IMR-90 (cell line): ENCODE measurements around the gene CFAP157. TPM values are rescaled to one million over a fixed set of nuclear protein-coding genes. Genes with fewer than 3 reads are reported as not detected.

Experiments
- ATAC-seq: fragments of 200-7000 bp; cut with Tn5 transposase; 2 replicates; pipeline ENCODE4 v1.9.1; 2020; ENCODE audit warnings: low read depth, mild to moderate bottlenecking, moderate library complexity
- BruUV-seq: library from RNA; stranded (reverse); fragments of 400-500 nt; replicated peaks from 2 replicates; lab custom pipeline; 2021; lab: Mats Ljungman, UMichigan
- CTCF ChIA-PET: fragments of 300-600 bp; formaldehyde crosslinking; extraction: SDS; loops from one replicate; lab custom pipeline; 2021; ENCODE audit warnings: antibody characterized with exemption; lab: Yijun Ruan, JAX
- POLR2A ChIA-PET: fragments of 300-600 bp; sonication (Branson Sonifier 250); formaldehyde crosslinking; loops from one replicate; lab custom pipeline; 2022; ENCODE audit warnings: antibody characterized with exemption; ENCODE audit not compliant: unreplicated experiment; lab: Charles Lee
- DNase-seq: peaks from one replicate; pipeline ENCODE4 v3.0.0; 2013
- H2AFZ ChIP-seq: replicated peaks from 2 replicates; pipeline ENCODE3; 2013; ENCODE audit warnings: low read length, mild to moderate bottlenecking; ENCODE audit not compliant: poor library complexity
- H2AK5ac ChIP-seq: 2 replicates; pipeline ENCODE4 v1.6.1; 2013; ENCODE audit warnings: low read depth, low read length, inconsistent platforms
- H2AK9ac ChIP-seq: replicated peaks from 2 replicates; pipeline ENCODE3; 2013; ENCODE audit warnings: mild to moderate bottlenecking, low read depth, low read length, moderate library complexity; ENCODE audit not compliant: poor library complexity
- H2BK120ac ChIP-seq: 2 replicates; pipeline ENCODE4 v1.6.1; 2013; ENCODE audit warnings: low read depth, low read length, inconsistent platforms
- H2BK15ac ChIP-seq: 3 replicates; pipeline ENCODE4 v1.6.1; 2013; ENCODE audit warnings: low read depth, low read length, inconsistent platforms
- H2BK20ac ChIP-seq: 2 replicates; pipeline ENCODE4 v1.6.1; 2013; ENCODE audit warnings: low read depth, mild to moderate bottlenecking, inconsistent platforms, low read length, moderate library complexity
- H2BK5ac ChIP-seq: 2 replicates; pipeline ENCODE4 v1.6.1; 2013; ENCODE audit warnings: mild to moderate bottlenecking, low read depth, low read length, inconsistent platforms; ENCODE audit not compliant: poor library complexity, severe bottlenecking
- H3K14ac ChIP-seq: replicated peaks from 2 replicates; pipeline ENCODE4 v1.6.1; 2013; ENCODE audit warnings: low read depth, low read length, inconsistent platforms
- H3K18ac ChIP-seq: 2 replicates; pipeline ENCODE4 v1.6.1; 2013; ENCODE audit warnings: low read depth, low read length, control low read depth
- H3K23ac ChIP-seq: 2 replicates; pipeline ENCODE4 v1.6.1; 2013; ENCODE audit warnings: low read depth, low read length, inconsistent platforms
- H3K27ac ChIP-seq: 2 replicates; pipeline ENCODE4 v1.5.1; 2013; ENCODE audit warnings: mild to moderate bottlenecking, control low read depth, low read length; ENCODE audit not compliant: insufficient read depth
- H3K27me3 ChIP-seq: 2 replicates; pipeline ENCODE4 v1.6.1; 2013; ENCODE audit warnings: low read length; ENCODE audit not compliant: control insufficient read depth, insufficient read depth
- H3K36me3 ChIP-seq: 2 replicates; pipeline ENCODE4 v1.6.1; 2013; ENCODE audit warnings: low read length, mixed read lengths; ENCODE audit not compliant: control insufficient read depth, insufficient read depth
- H3K4ac ChIP-seq: 2 replicates; pipeline ENCODE4 v1.6.1; 2013; ENCODE audit warnings: low read depth, low read length, inconsistent platforms
- H3K4me1 ChIP-seq: 2 replicates; pipeline ENCODE4 v1.6.1; 2013; ENCODE audit warnings: low read length, mixed read lengths; ENCODE audit not compliant: control insufficient read depth, insufficient read depth
- H3K4me2 ChIP-seq: 2 replicates; pipeline ENCODE4 v1.6.1; 2013; ENCODE audit warnings: low read depth, mild to moderate bottlenecking, control low read depth, low read length, moderate library complexity
- H3K4me3 ChIP-seq: 2 replicates; pipeline ENCODE4 v1.5.1; 2013; ENCODE audit warnings: low read depth, mild to moderate bottlenecking, control low read depth, low read length, moderate library complexity; ENCODE audit not compliant: insufficient read depth
- H3K56ac ChIP-seq: 2 replicates; pipeline ENCODE4 v1.6.1; 2013; ENCODE audit warnings: low read length, inconsistent platforms; ENCODE audit not compliant: insufficient read depth; ENCODE audit errors: extremely low read depth
- H3K79me1 ChIP-seq, 2 experiments: 2 replicates each; pipeline ENCODE4 v1.6.1; 2013; ENCODE audit warnings: low read length in 2 of 2, inconsistent platforms in 1 of 2, low read depth in 1 of 2
- H3K9ac ChIP-seq: 2 replicates; pipeline ENCODE4 v1.6.1; 2013; ENCODE audit warnings: low read depth, low read length, control low read depth
- H3K9me1 ChIP-seq: 2 replicates; pipeline ENCODE4 v1.6.1; 2013; ENCODE audit warnings: low read length, inconsistent platforms; ENCODE audit not compliant: insufficient read depth
- H3K9me3 ChIP-seq: 2 replicates; pipeline ENCODE4 v1.6.1; 2013; ENCODE audit warnings: low read length; ENCODE audit not compliant: control insufficient read depth, insufficient read depth
- H4K20me1 ChIP-seq: 2 replicates; pipeline ENCODE4 v1.6.1; 2013; ENCODE audit warnings: low read length, inconsistent platforms; ENCODE audit not compliant: insufficient read depth
- H4K5ac ChIP-seq: 2 replicates; pipeline ENCODE4 v1.6.1; 2013; ENCODE audit warnings: mild to moderate bottlenecking, low read depth, low read length, control low read depth
- H4K8ac ChIP-seq, 2 experiments: 2 replicates each; pipeline ENCODE4 v1.6.1; 2013; ENCODE audit warnings: low read depth in 2 of 2, low read length in 2 of 2, control low read depth in 1 of 2, inconsistent platforms in 1 of 2
- H4K91ac ChIP-seq: 2 replicates; pipeline ENCODE4 v1.6.1; 2013; ENCODE audit warnings: low read depth, low read length, inconsistent platforms; ENCODE audit not compliant: insufficient read depth
- CEBPB ChIP-seq: IDR thresholded peaks from 2 replicates; pipeline ENCODE4 v1.6.1; 2012; ENCODE audit warnings: low read depth, low read length, improper control_type of control experiment
- CHD1 ChIP-seq: IDR thresholded peaks from 2 replicates; pipeline ENCODE4 v1.6.1; 2012; ENCODE audit warnings: low read depth, low read length, improper control_type of control experiment
- FOS ChIP-seq: fragments of 150-350 bp; IDR thresholded peaks from 2 replicates; pipeline ENCODE4 v1.6.1; 2016; ENCODE audit warnings: low read depth, low read length
- NFE2L2 ChIP-seq: fragments of 150-350 bp; IDR thresholded peaks from 2 replicates; pipeline ENCODE4 v1.6.1; 2016; ENCODE audit warnings: low read depth, mild to moderate bottlenecking, low read length
- POLR2A ChIP-seq: IDR thresholded peaks from 2 replicates; pipeline ENCODE4 v1.6.1; 2012; ENCODE audit warnings: mild to moderate bottlenecking, low read depth, low read length
- RAD21 ChIP-seq: IDR thresholded peaks from 2 replicates; pipeline ENCODE4 v1.6.1; 2012; ENCODE audit warnings: low read length, improper control_type of control experiment
- RCOR1 ChIP-seq: IDR thresholded peaks from 2 replicates; pipeline ENCODE4 v1.6.1; 2012; ENCODE audit warnings: mild to moderate bottlenecking, low read length, improper control_type of control experiment; ENCODE audit not compliant: insufficient replicate concordance
- RFX5 ChIP-seq: IDR thresholded peaks from 2 replicates; pipeline ENCODE4 v1.8.0; 2012; ENCODE audit warnings: low read depth, mild to moderate bottlenecking, low read length, moderate library complexity
- WGBS, 2 experiments: methylation state at CpG; one replicate each; pipeline versions ENCODE4 v1.1.5 to v1.1.7; 2013; ENCODE audit warnings: missing lambda C conversion rate in 2 of 2; ENCODE audit not compliant: insufficient read length in 1 of 2; ENCODE audit errors: extremely low coverage in 2 of 2; 5-methylcytosine and 5-hydroxymethylcytosine counted together
- dilution Hi-C: fragments of 300-500 bp; cut with HindIII; formaldehyde crosslinking; loops from one replicate; pipeline ENCODE4 v1.14.3; 2018; ENCODE audit warnings: low sequenced_read_pairs; ENCODE audit not compliant: unreplicated experiment
- in situ Hi-C: fragments of 300-500 bp; cut with MboI; formaldehyde crosslinking; loops from 3 replicates; pipeline ENCODE4 v1.14.3; 2019; ENCODE audit warnings: low sequenced_read_pairs, inconsistent platforms, mixed read lengths
- intact Hi-C: fragments of 100-400 bp; cut with micrococcal nuclease; formaldehyde crosslinking; loops from 2 replicates; pipeline ENCODE4 v1.10.0; 2022
- polyA plus RNA-seq, 3 experiments: library from polyadenylated mRNA; depleted of rRNA; stranded (reverse); fragments of >200 nt; gene quantifications; 2 replicates each; pipeline ENCODE4 v1.2.3, GENCODE V29; 2012; ENCODE audit warnings: low replicate concordance in 1 of 3
- total RNA-seq: library from RNA; depleted of rRNA; stranded (reverse); fragments of >200 nt; gene quantifications from 2 replicates; pipeline ENCODE4 v1.2.3, GENCODE V29; 2012
- TF ChIP-seq, protein P1 (sequence below): fragments of 150-350 bp; IDR thresholded peaks from 2 replicates; pipeline ENCODE4 v1.6.1; 2017; ENCODE audit warnings: mild to moderate bottlenecking, antibody characterized with exemption, low read length, low read depth
- TF ChIP-seq, protein P2 (sequence below): fragments of 150-350 bp; IDR thresholded peaks from 2 replicates; pipeline ENCODE4 v1.6.1; 2016; ENCODE audit warnings: low read depth, mild to moderate bottlenecking, low read length, moderate library complexity, borderline replicate concordance
- TF ChIP-seq, protein P3 (sequence below): conservative IDR thresholded peaks from 2 replicates; pipeline ENCODE4 v1.5.1; 2012; ENCODE audit warnings: mild to moderate bottlenecking, low read depth, low read length, improper control_type of control experiment

Gene CFAP157
- total and polyA plus RNA-seq, 2 of the 4 experiments (the other 2 are of a cell fraction): not detected

DNA sequence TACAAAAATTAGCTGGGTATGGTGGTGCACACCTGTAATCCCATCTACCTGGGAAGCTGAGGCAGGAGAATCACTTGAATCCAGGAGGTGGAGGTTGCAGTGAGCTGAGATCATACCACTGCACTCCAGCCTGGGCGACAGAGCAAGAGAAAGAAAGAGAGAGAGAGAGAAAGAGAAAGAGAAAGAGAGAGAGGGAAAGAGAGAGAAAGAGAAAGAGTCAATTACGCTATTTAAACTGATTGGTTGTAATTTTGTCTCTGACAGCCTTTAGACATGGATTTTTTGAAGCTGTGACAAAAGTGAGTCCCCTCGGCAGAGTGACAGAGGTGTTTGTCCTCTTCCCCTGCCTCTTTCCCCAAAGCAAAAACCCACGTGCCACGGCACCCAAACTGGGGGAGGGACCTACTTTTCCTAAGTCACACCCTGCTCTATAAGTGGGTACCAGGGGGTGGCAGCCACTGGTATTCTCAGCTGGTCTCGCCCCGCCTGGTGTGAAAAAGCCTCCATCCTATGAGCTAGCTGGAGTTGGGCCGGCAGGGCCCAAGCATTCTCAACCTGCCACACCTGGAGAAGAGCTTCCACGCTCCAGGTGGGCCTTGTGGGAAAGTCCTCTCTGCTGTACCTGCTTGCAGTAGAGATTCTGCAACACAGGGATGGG lies 3.4 kb upstream of the CFAP157 start:
- H3K9me1 ChIP-seq: no peaks in the 10 kb centered on the region; the same call in none of the 2 replicates
- DNase-seq (no peak), ATAC-seq (no peak)
- H3K9me3 ChIP-seq: no peaks in the 10 kb centered on the region
- H4K5ac ChIP-seq: no peak overlapping the region
- no peak overlapping the region for H4K91ac ChIP-seq
- no peaks in the 10 kb centered on the region for H4K20me1 ChIP-seq
- no peak overlapping the region for H2BK15ac ChIP-seq
- no peak overlapping the region for H3K23ac ChIP-seq
- intact Hi-C loops (no loop called here), dilution Hi-C loops (no loop called here), in situ Hi-C loops (no loop called here)
- H3K4ac ChIP-seq: no peak overlapping the region
- no peak overlapping the region for H3K56ac ChIP-seq
- no peaks in the 10 kb centered on the region for H3K4me1 ChIP-seq
- H2AK5ac ChIP-seq: no peak overlapping the region
- no TSS peak for BruUV-seq
- no peak overlapping the region for H2BK120ac ChIP-seq
- no peaks in the 10 kb centered on the region for H3K36me3 ChIP-seq
- H2BK20ac ChIP-seq: no peak overlapping the region
- no peak overlapping the region for H2BK5ac ChIP-seq
- POLR2A ChIA-PET: no interaction called here
- H3K4me3 ChIP-seq: no peak overlapping the region
- H3K18ac ChIP-seq: no peak overlapping the region
- no peak overlapping the region for H3K27ac ChIP-seq
- 50% methylated on average over 1 of the region's 9 CpGs; no CpG with 5 or more reads in 1 of the 2 experiments for WGBS, 2 experiments
- H3K14ac ChIP-seq: no peak overlapping the region
- H2AK9ac ChIP-seq: no peak overlapping the region
- no peaks in the 10 kb centered on the region; the same call in 1 of the 2 replicates for H3K27me3 ChIP-seq
- no peak overlapping the region for H2AFZ ChIP-seq
- H4K8ac ChIP-seq: no peak overlapping the region
- no peak overlapping the region for H3K9ac ChIP-seq
- no peaks in the 10 kb centered on the region for H3K79me1 ChIP-seq
- CTCF ChIA-PET: interaction anchor here (1.5 kb wide), 1 partner anchor 31 kb away, joined by 5 read pairs; the partner anchor contains the start of gene TOR2A
- H3K4me2 ChIP-seq: no peak overlapping the region
- TF ChIP-seq, protein P1, sequence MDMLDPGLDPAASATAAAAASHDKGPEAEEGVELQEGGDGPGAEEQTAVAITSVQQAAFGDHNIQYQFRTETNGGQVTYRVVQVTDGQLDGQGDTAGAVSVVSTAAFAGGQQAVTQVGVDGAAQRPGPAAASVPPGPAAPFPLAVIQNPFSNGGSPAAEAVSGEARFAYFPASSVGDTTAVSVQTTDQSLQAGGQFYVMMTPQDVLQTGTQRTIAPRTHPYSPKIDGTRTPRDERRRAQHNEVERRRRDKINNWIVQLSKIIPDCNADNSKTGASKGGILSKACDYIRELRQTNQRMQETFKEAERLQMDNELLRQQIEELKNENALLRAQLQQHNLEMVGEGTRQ: no peak
- TF ChIP-seq NFE2L2 (no peak), CEBPB (no peak), POLR2A (no peak), RFX5 (no peak), FOS (no peak), RCOR1 (no peak), CHD1 (no peak), RAD21 (no peak)
- TF ChIP-seq, protein P2, sequence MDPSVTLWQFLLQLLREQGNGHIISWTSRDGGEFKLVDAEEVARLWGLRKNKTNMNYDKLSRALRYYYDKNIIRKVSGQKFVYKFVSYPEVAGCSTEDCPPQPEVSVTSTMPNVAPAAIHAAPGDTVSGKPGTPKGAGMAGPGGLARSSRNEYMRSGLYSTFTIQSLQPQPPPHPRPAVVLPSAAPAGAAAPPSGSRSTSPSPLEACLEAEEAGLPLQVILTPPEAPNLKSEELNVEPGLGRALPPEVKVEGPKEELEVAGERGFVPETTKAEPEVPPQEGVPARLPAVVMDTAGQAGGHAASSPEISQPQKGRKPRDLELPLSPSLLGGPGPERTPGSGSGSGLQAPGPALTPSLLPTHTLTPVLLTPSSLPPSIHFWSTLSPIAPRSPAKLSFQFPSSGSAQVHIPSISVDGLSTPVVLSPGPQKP: no peak
- TF ChIP-seq, protein P3, sequence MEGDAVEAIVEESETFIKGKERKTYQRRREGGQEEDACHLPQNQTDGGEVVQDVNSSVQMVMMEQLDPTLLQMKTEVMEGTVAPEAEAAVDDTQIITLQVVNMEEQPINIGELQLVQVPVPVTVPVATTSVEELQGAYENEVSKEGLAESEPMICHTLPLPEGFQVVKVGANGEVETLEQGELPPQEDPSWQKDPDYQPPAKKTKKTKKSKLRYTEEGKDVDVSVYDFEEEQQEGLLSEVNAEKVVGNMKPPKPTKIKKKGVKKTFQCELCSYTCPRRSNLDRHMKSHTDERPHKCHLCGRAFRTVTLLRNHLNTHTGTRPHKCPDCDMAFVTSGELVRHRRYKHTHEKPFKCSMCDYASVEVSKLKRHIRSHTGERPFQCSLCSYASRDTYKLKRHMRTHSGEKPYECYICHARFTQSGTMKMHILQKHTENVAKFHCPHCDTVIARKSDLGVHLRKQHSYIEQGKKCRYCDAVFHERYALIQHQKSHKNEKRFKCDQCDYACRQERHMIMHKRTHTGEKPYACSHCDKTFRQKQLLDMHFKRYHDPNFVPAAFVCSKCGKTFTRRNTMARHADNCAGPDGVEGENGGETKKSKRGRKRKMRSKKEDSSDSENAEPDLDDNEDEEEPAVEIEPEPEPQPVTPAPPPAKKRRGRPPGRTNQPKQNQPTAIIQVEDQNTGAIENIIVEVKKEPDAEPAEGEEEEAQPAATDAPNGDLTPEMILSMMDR: no peak
